Right lobe of liver (tissue), 6 donors: Measurements from ENCODE around the gene ZNF311. TPM values are rescaled to one million over a fixed set of nuclear protein-coding genes. Genes with fewer than 3 reads are reported as not detected.

Experiments
- ATAC-seq, 4 donors: fragments of 200-7000 bp; cut with Tn5 transposase; one replicate each; pipeline ENCODE4 v1.9.1; 2020; ENCODE audit warnings: mild to moderate bottlenecking in 4 of 4, moderate library complexity in 4 of 4
- DNase-seq, 3 donors: peaks; one replicate each; pipeline ENCODE4 v3.0.0-alpha.2; 2020
- H3K27ac ChIP-seq, 3 donors: fragments of 200-600 bp; one replicate each; pipeline ENCODE4 v1.8.0; 2022
- H3K27me3 ChIP-seq, 2 donors: fragments of 200-600 bp; one replicate each; pipeline ENCODE4 v1.8.0; 2022
- H3K36me3 ChIP-seq, 4 donors: fragments of 200-600 bp; sonication (generic) in 1 of 4; one replicate each; pipeline versions ENCODE4 v1.5.1 to v1.8.0; 2017 to 2022; ENCODE audit warnings: control low read depth in 1 of 4
- H3K4me1 ChIP-seq, 4 donors: fragments of 200-600 bp; sonication (generic) in 1 of 4; one replicate each; pipeline versions ENCODE4 v1.5.1 to v1.8.0; 2017 to 2022; ENCODE audit warnings: control low read depth in 1 of 4
- H3K4me3 ChIP-seq, 3 donors: fragments of 200-600 bp; one replicate each; pipeline ENCODE4 v1.8.0; 2022
- H3K9me3 ChIP-seq, 4 donors: fragments of 200-600 bp; sonication (generic) in 1 of 4; one replicate each; pipeline versions ENCODE4 v1.5.1 to v1.8.0; 2017 to 2022; ENCODE audit warnings: control low read depth in 1 of 4
- POLR2A ChIP-seq: fragments of 450-650 bp; IDR thresholded peaks from one replicate; pipeline ENCODE4 v1.6.1; 2017; ENCODE audit warnings: antibody characterized with exemption, mild to moderate bottlenecking
- WGBS: methylation state at CpG from one replicate; pipeline ENCODE4 v1.1.6; 2018; ENCODE audit warnings: low coverage, low lambda C conversion rate; ENCODE audit not compliant: insufficient coverage; ENCODE audit errors: missing lambda C conversion rate; 5-methylcytosine and 5-hydroxymethylcytosine counted together
- intact Hi-C, 2 donors: fragments of 100-400 bp; cut with DNase I; formaldehyde crosslinking; loops; one replicate each; pipeline versions ENCODE4 v1.11.2 to v1.14.1; 2022
- total RNA-seq, 6 experiments: library from RNA; depleted of rRNA in 2 of 6; stranded (reverse); fragments of >200 nt in 2 of 6; fragmentation: NEBNext Ultra II Directional in 3 of 6; extraction: Animal tissue kit (Norgen Biotek cat#: 25700) in 3 of 6; gene quantifications; one replicate each; pipeline versions ENCODE4 v1.1.0 to v1.2.4, GENCODE V29; 2016 to 2023
- TF ChIP-seq, protein P1 (sequence below), 4 donors: fragments of 200-600 bp in 3 of 4; fragments of 450-650 bp in 1 of 4; IDR thresholded peaks; one replicate each; pipeline versions ENCODE4 v1.5.1 to v1.8.0; 2016 to 2022; ENCODE audit warnings: antibody characterized with exemption in 4 of 4, mild to moderate bottlenecking in 2 of 4
- donor health status: DM: no; HTN: yes; CAD: no.
- donor health status: DM: no; HTN: no; CAD: no.
- donor health status: DM: no; HTN: no; CAD: no.
- donor health status: DM: no; HTN: yes; CAD: no.
- donor health status: DM: no; HTN: yes; CAD: no.

ZNF311 gene
- total RNA-seq, 6 experiments from 2014 or later, result 0.18 to 0.62 (median 0.41) TPM

- Histone ChIP-seq H3K4me3 (peak overlapping the region; percentile 55 to 62 (median 55)), H3K4me1 (peaks cover 0 to 19% (median 2%) of the 10 kb centered on the region in 4 donors), H3K9me3 (no peaks in the 10 kb centered on the region), H3K36me3 (no peaks in the 10 kb centered on the region), H3K27ac (peak overlapping the region; percentile 48 to 68 (median 56)), H3K27me3 (no peaks in the 10 kb centered on the region)
- WGBS, result under 1% methylated on average over 23 of the region's 23 CpGs
- intact Hi-C loops, result no loop called here
- DNase-seq, result peak; percentile 69 to 83 (median 69)
- no peak for TF ChIP-seq POLR2A
- TF ChIP-seq, protein P1, sequence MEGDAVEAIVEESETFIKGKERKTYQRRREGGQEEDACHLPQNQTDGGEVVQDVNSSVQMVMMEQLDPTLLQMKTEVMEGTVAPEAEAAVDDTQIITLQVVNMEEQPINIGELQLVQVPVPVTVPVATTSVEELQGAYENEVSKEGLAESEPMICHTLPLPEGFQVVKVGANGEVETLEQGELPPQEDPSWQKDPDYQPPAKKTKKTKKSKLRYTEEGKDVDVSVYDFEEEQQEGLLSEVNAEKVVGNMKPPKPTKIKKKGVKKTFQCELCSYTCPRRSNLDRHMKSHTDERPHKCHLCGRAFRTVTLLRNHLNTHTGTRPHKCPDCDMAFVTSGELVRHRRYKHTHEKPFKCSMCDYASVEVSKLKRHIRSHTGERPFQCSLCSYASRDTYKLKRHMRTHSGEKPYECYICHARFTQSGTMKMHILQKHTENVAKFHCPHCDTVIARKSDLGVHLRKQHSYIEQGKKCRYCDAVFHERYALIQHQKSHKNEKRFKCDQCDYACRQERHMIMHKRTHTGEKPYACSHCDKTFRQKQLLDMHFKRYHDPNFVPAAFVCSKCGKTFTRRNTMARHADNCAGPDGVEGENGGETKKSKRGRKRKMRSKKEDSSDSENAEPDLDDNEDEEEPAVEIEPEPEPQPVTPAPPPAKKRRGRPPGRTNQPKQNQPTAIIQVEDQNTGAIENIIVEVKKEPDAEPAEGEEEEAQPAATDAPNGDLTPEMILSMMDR (IDR thresholded peaks at IDR 0.05), result peak in 1 of 4 donors; percentile 24
- peak; percentile 62 to 77 (median 72) for ATAC-seq
Measured at GRCh38 chr6:28981833-28982475, 23.2 kb downstream of the ZNF311 start.

- WGBS, result 1% methylated on average over 13 of the region's 13 CpGs
- peak overlapping the region; percentile 48 to 68 (median 56) for H3K27ac ChIP-seq
- TF ChIP-seq, protein P1 (IDR thresholded peaks at IDR 0.05), result no peak
- TF ChIP-seq POLR2A, result no peak
- peaks cover 0 to 19% (median 2%) of the 10 kb centered on the region in 4 donors for H3K4me1 ChIP-seq
- ATAC-seq (peak; percentile 4 to 59 (median 49)), DNase-seq (peak in 2 of 3 donors; percentile 51 to 69)
- intact Hi-C loops, result no loop called here
- H3K4me3 ChIP-seq, result peak overlapping the region; percentile 55 to 62 (median 55)
- H3K9me3 ChIP-seq, result no peaks in the 10 kb centered on the region
- no peaks in the 10 kb centered on the region for H3K27me3 ChIP-seq
- H3K36me3 ChIP-seq, result no peaks in the 10 kb centered on the region
Measured at GRCh38 chr6:28981431-28981832, 23.7 kb downstream of the ZNF311 start.

- Histone ChIP-seq H3K4me1 (peaks cover 0 to 18% (median 2%) of the 10 kb centered on the region in 4 donors), H3K27ac (peak overlapping the region; percentile 48 to 68 (median 56)), H3K9me3 (no peaks in the 10 kb centered on the region), H3K27me3 (no peaks in the 10 kb centered on the region), H3K4me3 (peak overlapping the region; percentile 55 to 62 (median 55)), H3K36me3 (no peaks in the 10 kb centered on the region)
- intact Hi-C loops, result no loop called here
- DNase-seq, result peak; percentile 56 to 65 (median 62)
- no peak for TF ChIP-seq POLR2A
- TF ChIP-seq, protein P1 (IDR thresholded peaks at IDR 0.05), result peak in 2 of 4 donors; percentile 25 to 44
- ATAC-seq, result peak; percentile 49 to 57 (median 54)
- WGBS, result 3% methylated on average over 15 of the region's 16 CpGs
Measured at GRCh38 chr6:28980852-28981430, 24.2 kb downstream of the ZNF311 start.

DNA sequence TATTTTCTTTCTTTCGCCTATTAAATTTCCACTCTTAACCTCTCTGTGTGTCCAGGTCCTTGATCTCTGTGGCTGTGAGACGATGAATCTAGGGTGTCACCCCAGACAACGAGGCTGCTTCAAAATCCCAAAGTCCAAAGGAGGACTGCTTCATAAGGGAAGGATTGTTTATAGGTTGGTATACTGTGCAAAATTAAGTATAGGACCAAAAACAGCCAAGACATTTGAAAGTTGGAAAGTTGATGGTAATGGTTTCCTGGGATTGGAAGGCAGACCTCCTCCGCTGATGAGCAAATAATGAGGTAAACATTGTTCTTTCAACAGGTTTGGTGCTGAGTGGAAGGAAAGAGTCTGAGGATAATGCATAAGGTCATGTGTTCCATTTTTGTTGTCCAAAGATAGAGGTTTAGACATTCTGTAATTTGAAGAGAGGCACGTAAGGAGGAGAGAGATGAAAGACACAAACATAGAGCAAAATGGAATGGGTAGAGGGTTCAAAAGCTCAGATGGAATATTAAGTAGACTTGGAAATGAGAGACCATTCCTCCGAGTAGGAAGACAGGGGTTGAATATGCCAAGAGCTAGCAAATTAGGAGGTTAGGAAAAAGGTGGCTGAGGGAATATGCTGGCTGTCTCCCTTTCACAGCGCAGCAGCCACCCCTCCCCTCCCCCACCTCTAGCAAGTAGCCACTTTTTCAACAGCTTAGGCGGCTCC, 24.8 kb downstream of the ZNF311 start:
- intact Hi-C loops, result no loop called here
- no peaks in the 10 kb centered on the region for H3K9me3 ChIP-seq
- ATAC-seq (no peak), DNase-seq (peak in 1 of 3 donors; percentile 56)
- no peak for TF ChIP-seq POLR2A
- TF ChIP-seq, protein P1 (IDR thresholded peaks at IDR 0.05), result no peak
- H3K27ac ChIP-seq, result peak overlapping the region in 1 of 3 donors; percentile 68
- 37% methylated on average over 7 of the region's 8 CpGs for WGBS
- peak overlapping the region in 2 of 3 donors; percentile 55 to 62 for H3K4me3 ChIP-seq
- no peaks in the 10 kb centered on the region for H3K36me3 ChIP-seq
- H3K27me3 ChIP-seq, result no peaks in the 10 kb centered on the region
- H3K4me1 ChIP-seq, result peaks cover 0 to 15% (median 2%) of the 10 kb centered on the region in 4 donors
